Measurements from ENCODE around the gene ANKRD45.
"Not testable (repeated sequence)": the region's sequence is repeated elsewhere in the genome, so short reads cannot be mapped to it uniquely, and the experiment has no call there.

ANKRD45 gene

GRCh38 chr1:173642450-173643139 is 27.1 kb downstream of the ANKRD45 start:
- DNase-seq (ENCODE audit: low spot score) = peak; percentile 25

GRCh38 chr1:173639102-173639501 is 30.5 kb downstream of the ANKRD45 start:
- DNase-seq (ENCODE audit: low spot score) = no peak

GRCh38 chr1:173638043-173639021 is 31.3 kb downstream of the ANKRD45 start:
- no peak for DNase-seq (ENCODE audit: low spot score)

GRCh38 chr1:173637236-173638042 is 32.2 kb downstream of the ANKRD45 start:
- DNase-seq (ENCODE audit: low spot score) = peak; percentile 48

GRCh38 chr1:173635116-173635515 is 34.5 kb downstream of the ANKRD45 start, which contains the start of gene TEX50:
TSS of gene TEX50 (plus strand) at chr1:173635338. CDS start at chr1:173635522, 184 bp downstream.
- DNase-seq (ENCODE audit: low spot score) = no peak

- DNase-seq (ENCODE audit: low spot score) = no peak
These were observed 40.8 kb downstream of the ANKRD45 start for GRCh38 chr1:173628888-173629287.

- DNase-seq (ENCODE audit: low spot score) = no peak
These were observed 42.4 kb downstream of the ANKRD45 start for GRCh38 chr1:173627269-173627668.

GRCh38 chr1:173616859-173617258 is 52.8 kb downstream of the ANKRD45 start:
- no peak for DNase-seq (ENCODE audit: low spot score)

GRCh38 chr1:173613086-173613485 is 56.6 kb downstream of the ANKRD45 start:
- not testable (repeated sequence) for DNase-seq (ENCODE audit: low spot score)

- DNase-seq (ENCODE audit: low spot score) = no peak
These were observed 61.0 kb downstream of the ANKRD45 start for GRCh38 chr1:173608503-173609216.

GRCh38 chr1:173603056-173603591 is 66.5 kb downstream of the ANKRD45 start, which contains the start of gene SLC9C2:
TSS of gene SLC9C2 (minus strand) at chr1:173603072. CDS start at chr1:173601776, 1,296 bp downstream.
- peak; percentile 44 for DNase-seq (ENCODE audit: low spot score)

- no peak for DNase-seq (ENCODE audit: low spot score)
These were observed 68.1 kb downstream of the ANKRD45 start for GRCh38 chr1:173601588-173601987.

GRCh38 chr1:173596097-173596825 is 73.4 kb downstream of the ANKRD45 start:
- no peak for DNase-seq (ENCODE audit: low spot score)

- DNase-seq (ENCODE audit: low spot score) = not testable (repeated sequence)
These were observed 78.5 kb downstream of the ANKRD45 start for GRCh38 chr1:173591138-173591537.

GRCh38 chr1:173590557-173590956 is 79.1 kb downstream of the ANKRD45 start:
- peak; percentile 17 for DNase-seq (ENCODE audit: low spot score)

- no peak for DNase-seq (ENCODE audit: low spot score)
These were observed 88.1 kb downstream of the ANKRD45 start for GRCh38 chr1:173581383-173582079.

GRCh38 chr1:173580658-173581057 is 89.0 kb downstream of the ANKRD45 start:
- no peak for DNase-seq (ENCODE audit: low spot score)

- no peak for DNase-seq (ENCODE audit: low spot score)
These were observed 89.6 kb downstream of the ANKRD45 start for GRCh38 chr1:173580071-173580470.

- DNase-seq (ENCODE audit: low spot score) = peak; percentile 19
These were observed 96.1 kb downstream of the ANKRD45 start for GRCh38 chr1:173573596-173573995.
